HepG2 (cell line): ENCODE measurements around the gene ZNF581. TPM values are rescaled to one million over a fixed set of nuclear protein-coding genes. Genes with fewer than 3 reads are reported as not detected.

Experiments used
- ETV5 ChIP-seq: IDR thresholded peaks from 2 replicates; pipeline ENCODE4 v1.6.1; 2018; ENCODE audit warnings: missing biosample characterization, missing genetic modification reagents, inconsistent platforms, borderline replicate concordance
- HINFP ChIP-seq: sonication (generic); formaldehyde crosslinking; IDR thresholded peaks from 2 replicates; pipeline ENCODE4 v1.4.0; 2020; ENCODE audit warnings: low read depth, mild to moderate bottlenecking, missing genetic modification reagents
- KMT2A ChIP-seq: sonication (generic); formaldehyde crosslinking; IDR thresholded peaks from 2 replicates; pipeline ENCODE4 v1.4.0; 2020; ENCODE audit warnings: missing genetic modification reagents
- NFRKB ChIP-seq: fragments of 450-650 bp; IDR thresholded peaks from 2 replicates; pipeline ENCODE4 v1.6.1; 2017
- SRSF1 ChIP-seq: fragments of 200-400 bp; formaldehyde crosslinking; optimal IDR thresholded peaks from 2 replicates; pipeline ENCODE3; 2017; ENCODE audit warnings: mild to moderate bottlenecking, low read depth, low read length, moderate library complexity
- ZFP1 ChIP-seq: IDR thresholded peaks from 2 replicates; pipeline ENCODE4 v1.6.1; 2016
- ZFP41 ChIP-seq: sonication (generic); formaldehyde crosslinking; IDR thresholded peaks from 2 replicates; pipeline ENCODE4 v1.4.0; 2020; ENCODE audit warnings: mild to moderate bottlenecking, missing genetic modification reagents, borderline replicate concordance
- ZNF264 ChIP-seq: sonication (generic); formaldehyde crosslinking; IDR thresholded peaks from 2 replicates; pipeline ENCODE4 v1.4.0; 2020; ENCODE audit warnings: missing genetic modification reagents
- ZNF318 ChIP-seq: sonication (generic); formaldehyde crosslinking; IDR thresholded peaks from 2 replicates; pipeline ENCODE4 v1.4.0; 2020; ENCODE audit warnings: mild to moderate bottlenecking, missing genetic modification reagents
- ZNF484 ChIP-seq: sonication (generic); formaldehyde crosslinking; IDR thresholded peaks from 2 replicates; pipeline ENCODE4 v1.5.1; 2020; ENCODE audit warnings: mild to moderate bottlenecking, low read depth, missing genetic modification reagents, borderline replicate concordance
- ZNF724P ChIP-seq: sonication (generic); formaldehyde crosslinking; IDR thresholded peaks from 2 replicates; pipeline ENCODE4 v1.8.0; 2022; ENCODE audit warnings: missing genetic modification reagents, borderline replicate concordance
- ZNF841 ChIP-seq: sonication (generic); formaldehyde crosslinking; IDR thresholded peaks from 2 replicates; pipeline ENCODE4 v1.8.1; 2023; ENCODE audit warnings: missing genetic modification reagents, borderline replicate concordance
- polyA plus RNA-seq, 8 experiments: library from polyadenylated mRNA; depleted of rRNA in 3 of 8; stranded (reverse) in 7 of 8; unstranded in 1 of 8; fragments of >200 nt; fragmentation: Illumina TruSeq in 4 of 8; extraction: Trizol in 4 of 8; gene quantifications; 2 replicates each; pipeline versions ENCODE4 v1.2.1 to v1.2.3, GENCODE V29; 2011 to 2016; ENCODE audit warnings: low read depth in 4 of 8, missing spikeins in 1 of 8, mixed read lengths in 1 of 8; ENCODE audit not compliant: insufficient read depth in 1 of 8
- total RNA-seq, 5 experiments: library from RNA; depleted of rRNA; stranded (reverse); fragments of >200 nt; fragmentation: Illumina TruSeq; extraction: Trizol; gene quantifications; 2 replicates each; pipeline ENCODE4 v1.2.3, GENCODE V29; 2016; ENCODE audit warnings: low read depth in 1 of 5
- TF ChIP-seq, protein P1 (sequence below): sonication (generic); formaldehyde crosslinking; conservative IDR thresholded peaks from 2 replicates; pipeline ENCODE4 v1.4.0; 2020; ENCODE audit warnings: missing genetic modification reagents
- TF ChIP-seq, protein P2 (sequence below), 2 experiments: sonication (generic) in 1 of 2; formaldehyde crosslinking in 1 of 2; IDR thresholded peaks; 2 replicates each; pipeline versions ENCODE4 v1.4.0 to v1.6.1; 2018 to 2020; ENCODE audit warnings: missing genetic modification reagents in 2 of 2, borderline replicate concordance in 1 of 2, low read depth in 1 of 2, mild to moderate bottlenecking in 1 of 2, missing biosample characterization in 1 of 2

ZNF581 gene
- total and polyA plus RNA-seq, 2 of the 13 experiments (the other 11 are each of a cell fraction or from before 2014, with no cell fraction given) = 19.6 to 49.5 TPM

- TF ChIP-seq ZNF318 (CRISPR knock-in tag) = no peak
- no peak for TF ChIP-seq ZNF484
- TF ChIP-seq ZNF264 (CRISPR knock-in tag) = no peak
- TF ChIP-seq ETV5 (CRISPR knock-in tag) = no peak
- TF ChIP-seq SRSF1 = peak; percentile 38
- no peak for TF ChIP-seq ZFP41 (CRISPR knock-in tag)
- no peak for TF ChIP-seq ZFP1 (CRISPR knock-in tag)
- no peak for TF ChIP-seq ZNF724P
- 0 out of 2 replicates have a peak, but pooled peaks have one; percentile 48 for TF ChIP-seq KMT2A (CRISPR knock-in tag)
- TF ChIP-seq NFRKB = no peak
- no peak for TF ChIP-seq HINFP (CRISPR knock-in tag)
- TF ChIP-seq, protein P1, sequence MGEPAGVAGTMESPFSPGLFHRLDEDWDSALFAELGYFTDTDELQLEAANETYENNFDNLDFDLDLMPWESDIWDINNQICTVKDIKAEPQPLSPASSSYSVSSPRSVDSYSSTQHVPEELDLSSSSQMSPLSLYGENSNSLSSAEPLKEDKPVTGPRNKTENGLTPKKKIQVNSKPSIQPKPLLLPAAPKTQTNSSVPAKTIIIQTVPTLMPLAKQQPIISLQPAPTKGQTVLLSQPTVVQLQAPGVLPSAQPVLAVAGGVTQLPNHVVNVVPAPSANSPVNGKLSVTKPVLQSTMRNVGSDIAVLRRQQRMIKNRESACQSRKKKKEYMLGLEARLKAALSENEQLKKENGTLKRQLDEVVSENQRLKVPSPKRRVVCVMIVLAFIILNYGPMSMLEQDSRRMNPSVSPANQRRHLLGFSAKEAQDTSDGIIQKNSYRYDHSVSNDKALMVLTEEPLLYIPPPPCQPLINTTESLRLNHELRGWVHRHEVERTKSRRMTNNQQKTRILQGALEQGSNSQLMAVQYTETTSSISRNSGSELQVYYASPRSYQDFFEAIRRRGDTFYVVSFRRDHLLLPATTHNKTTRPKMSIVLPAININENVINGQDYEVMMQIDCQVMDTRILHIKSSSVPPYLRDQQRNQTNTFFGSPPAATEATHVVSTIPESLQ (CRISPR knock-in tag) = no peak
- TF ChIP-seq ZNF841 (CRISPR knock-in tag) = no peak
- TF ChIP-seq, protein P2, sequence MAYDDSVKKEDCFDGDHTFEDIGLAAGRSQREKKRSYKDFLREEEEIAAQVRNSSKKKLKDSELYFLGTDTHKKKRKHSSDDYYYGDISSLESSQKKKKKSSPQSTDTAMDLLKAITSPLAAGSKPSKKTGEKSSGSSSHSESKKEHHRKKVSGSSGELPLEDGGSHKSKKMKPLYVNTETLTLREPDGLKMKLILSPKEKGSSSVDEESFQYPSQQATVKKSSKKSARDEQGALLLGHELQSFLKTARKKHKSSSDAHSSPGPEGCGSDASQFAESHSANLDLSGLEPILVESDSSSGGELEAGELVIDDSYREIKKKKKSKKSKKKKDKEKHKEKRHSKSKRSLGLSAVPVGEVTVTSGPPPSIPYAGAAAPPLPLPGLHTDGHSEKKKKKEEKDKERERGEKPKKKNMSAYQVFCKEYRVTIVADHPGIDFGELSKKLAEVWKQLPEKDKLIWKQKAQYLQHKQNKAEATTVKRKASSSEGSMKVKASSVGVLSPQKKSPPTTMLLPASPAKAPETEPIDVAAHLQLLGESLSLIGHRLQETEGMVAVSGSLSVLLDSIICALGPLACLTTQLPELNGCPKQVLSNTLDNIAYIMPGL (CRISPR knock-in tag; IDR thresholded peaks at IDR 0.05; ENCODE audit: borderline replicate concordance in 1 of 2, low read depth in 1 of 2) = peak; percentile 45 to 65
These were observed 4.5 kb downstream of the ZNF581 start, which contains the start of gene CCDC106 (continued) for GRCh38 chr19:55647732-55648584.
